Fibroblast of villous mesenchyme (primary cell): ENCODE data around the gene LRRC3. TPM values are rescaled to one million over a fixed set of nuclear protein-coding genes. Genes with fewer than 3 reads are reported as not detected.

Experiments
- DNase-seq: peaks from one replicate; pipeline ENCODE4 v3.0.0-alpha.2; 2010; ENCODE audit warnings: low read depth
- H3K4me3 ChIP-seq: 2 replicates; pipeline ENCODE4 v1.5.1; 2011; ENCODE audit warnings: low read depth, mild to moderate bottlenecking, low read length
- CTCF ChIP-seq: IDR thresholded peaks from 2 replicates; pipeline ENCODE4 v1.5.1; 2012; ENCODE audit warnings: low read depth, mild to moderate bottlenecking, low read length; ENCODE audit not compliant: insufficient read depth
- total RNA-seq: library from RNA; depleted of rRNA; stranded (reverse); fragments of >200 nt; gene quantifications from 2 replicates; pipeline ENCODE4 v1.2.3, GENCODE V29; 2012

LRRC3 gene
- total RNA-seq, 1 donor: under 0.01 TPM

GRCh38 chr21:44445145-44445812 is 10.0 kb upstream of the LRRC3 start:
- H3K4me3 ChIP-seq: no peak overlapping the region
- no peak for DNase-seq
- no peak for TF ChIP-seq CTCF

- no peak overlapping the region for H3K4me3 ChIP-seq
- no peak for TF ChIP-seq CTCF
- no peak for DNase-seq
These were observed 6.6 kb upstream of the LRRC3 start for GRCh38 chr21:44448651-44449131.

- H3K4me3 ChIP-seq: no peak overlapping the region
- no peak for TF ChIP-seq CTCF
- no peak for DNase-seq
These were observed 5.6 kb upstream of the LRRC3 start for GRCh38 chr21:44449473-44450363.

- no peak for DNase-seq
- TF ChIP-seq CTCF: no peak
- H3K4me3 ChIP-seq: no peak overlapping the region
These were observed 4.9 kb upstream of the LRRC3 start for GRCh38 chr21:44450402-44450801.

GRCh38 chr21:44450999-44451398 is 4.3 kb upstream of the LRRC3 start:
- no peak for TF ChIP-seq CTCF
- no peak overlapping the region for H3K4me3 ChIP-seq
- no peak for DNase-seq

- no peak for DNase-seq
- no peak for TF ChIP-seq CTCF
- H3K4me3 ChIP-seq: no peak overlapping the region
These were observed 2.2 kb upstream of the LRRC3 start for GRCh38 chr21:44453120-44453519.
